Activated T-cell treated with anti-CD3 and anti-CD28 coated beads, Interleukin-2, amount 50 U/mL, for 72 hours (primary cell): Measurements from ENCODE around the gene SCFD2. TPM values are rescaled to one million over a fixed set of nuclear protein-coding genes. Genes with fewer than 3 reads are reported as not detected.

ENCODE experiments used
- ATAC-seq, 2 donors: fragments of 150-1000 bp; cut with Tn5 transposase; replicated peaks in 1 of 2; 2 replicates each; pipeline ENCODE4 v1.10.0; 2021; ENCODE audit warnings: moderate library complexity in 2 of 2, mild to moderate bottlenecking in 1 of 2
- DNase-seq, 2 donors: peaks; one replicate each; pipeline ENCODE4 v3.0.0; 2021 to 2022; ENCODE audit warnings: mixed read lengths in 1 of 2
- H3K27ac Mint-ChIP-seq: one replicate; pipeline ENCODE4 v1.8.0; 2022; ENCODE audit warnings: mild to moderate bottlenecking, moderate library complexity, mixed read lengths
- H3K27me3 Mint-ChIP-seq: one replicate; pipeline ENCODE4 v1.8.0; 2022; ENCODE audit warnings: low read depth, mixed read lengths
- H3K36me3 Mint-ChIP-seq, 2 donors: one replicate each; pipeline ENCODE4 v1.8.0; 2022; ENCODE audit warnings: mixed read lengths in 2 of 2, mild to moderate bottlenecking in 1 of 2; ENCODE audit not compliant: insufficient read depth in 2 of 2
- H3K4me1 Mint-ChIP-seq: one replicate; pipeline ENCODE4 v1.8.0; 2022; ENCODE audit warnings: low read depth, mixed read lengths
- H3K4me3 Mint-ChIP-seq, 2 donors: one replicate each; pipeline ENCODE4 v1.8.0; 2022; ENCODE audit warnings: mild to moderate bottlenecking in 2 of 2, mixed read lengths in 2 of 2, moderate library complexity in 2 of 2
- H3K9me3 Mint-ChIP-seq, 2 donors: one replicate each; pipeline ENCODE4 v1.8.0; 2022; ENCODE audit warnings: mixed read lengths in 2 of 2
- total RNA-seq, 2 donors: library from RNA; stranded (reverse); gene quantifications; one replicate each; pipeline ENCODE4 v1.2.3, GENCODE V29; 2022

The SCFD2 gene
- total RNA-seq, 2 donors from 2014 or later: 15.5 to 17.6 TPM

GRCh38 chr4:52853351-52853750, 512.5 kb downstream of the SCFD2 start:
- ATAC-seq (no peak), DNase-seq (no peak)
- Mint-ChIP-seq H3K4me1 (peaks cover 6% of the 10 kb centered on the region), H3K36me3 (no peaks in the 10 kb centered on the region), H3K27ac (no peak overlapping the region), H3K9me3 (no peaks in the 10 kb centered on the region), H3K4me3 (no peak overlapping the region), H3K27me3 (peaks cover 8% of the 10 kb centered on the region)

- no peak for DNase-seq
- Mint-ChIP-seq H3K4me1 (peaks cover 10% of the 10 kb centered on the region), H3K4me3 (no peak overlapping the region), H3K36me3 (no peaks in the 10 kb centered on the region), H3K27me3 (peaks cover 8% of the 10 kb centered on the region), H3K9me3 (no peaks in the 10 kb centered on the region), H3K27ac (no peak overlapping the region)
- no peak for ATAC-seq
These were observed 513.1 kb downstream of the SCFD2 start for GRCh38 chr4:52852711-52853110.

- no peaks in the 10 kb centered on the region for H3K9me3 Mint-ChIP-seq
- H3K27me3 Mint-ChIP-seq: peaks cover 2% of the 10 kb centered on the region
- H3K27ac Mint-ChIP-seq: no peak overlapping the region
- no peaks in the 10 kb centered on the region for H3K36me3 Mint-ChIP-seq
- H3K4me3 Mint-ChIP-seq: no peak overlapping the region
- H3K4me1 Mint-ChIP-seq: peaks cover 10% of the 10 kb centered on the region
- ATAC-seq (no peak), DNase-seq (no peak)
These were observed 513.8 kb downstream of the SCFD2 start for GRCh38 chr4:52852041-52852440.

GRCh38 chr4:52850406-52851124, 515.3 kb downstream of the SCFD2 start:
- no peaks in the 10 kb centered on the region for H3K9me3 Mint-ChIP-seq
- DNase-seq (no peak), ATAC-seq (no peak)
- H3K27ac Mint-ChIP-seq: no peak overlapping the region
- peaks cover 5% of the 10 kb centered on the region for H3K4me1 Mint-ChIP-seq
- H3K36me3 Mint-ChIP-seq: no peaks in the 10 kb centered on the region
- no peaks in the 10 kb centered on the region for H3K27me3 Mint-ChIP-seq
- H3K4me3 Mint-ChIP-seq: no peak overlapping the region

- Mint-ChIP-seq H3K27ac (no peak overlapping the region), H3K4me3 (no peak overlapping the region), H3K9me3 (no peaks in the 10 kb centered on the region), H3K36me3 (no peaks in the 10 kb centered on the region), H3K27me3 (no peaks in the 10 kb centered on the region), H3K4me1 (peaks cover 13% of the 10 kb centered on the region)
- no peak for DNase-seq
- ATAC-seq: no peak
These were observed 517.6 kb downstream of the SCFD2 start for GRCh38 chr4:52848254-52848653.

GRCh38 chr4:52846502-52846901, 519.4 kb downstream of the SCFD2 start:
- no peak overlapping the region for H3K4me3 Mint-ChIP-seq
- H3K27me3 Mint-ChIP-seq: no peaks in the 10 kb centered on the region
- H3K27ac Mint-ChIP-seq: no peak overlapping the region
- no peaks in the 10 kb centered on the region for H3K9me3 Mint-ChIP-seq
- H3K36me3 Mint-ChIP-seq: no peaks in the 10 kb centered on the region
- H3K4me1 Mint-ChIP-seq: peaks cover 15% of the 10 kb centered on the region
- DNase-seq (no peak), ATAC-seq (no peak)

GRCh38 chr4:52844596-52844995, 521.3 kb downstream of the SCFD2 start:
- DNase-seq (no peak), ATAC-seq (peak in 1 of 2 donors; percentile 41)
- H3K27me3 Mint-ChIP-seq: peaks cover under 1% of the 10 kb centered on the region
- no peaks in the 10 kb centered on the region for H3K9me3 Mint-ChIP-seq
- H3K4me3 Mint-ChIP-seq: no peak overlapping the region
- no peaks in the 10 kb centered on the region for H3K36me3 Mint-ChIP-seq
- peak overlapping the region; percentile 7 for H3K27ac Mint-ChIP-seq
- peaks cover 15% of the 10 kb centered on the region for H3K4me1 Mint-ChIP-seq

GRCh38 chr4:52843958-52844357, 521.9 kb downstream of the SCFD2 start:
- no peak overlapping the region for H3K4me3 Mint-ChIP-seq
- H3K27ac Mint-ChIP-seq: no peak overlapping the region
- H3K27me3 Mint-ChIP-seq: peaks cover 6% of the 10 kb centered on the region
- ATAC-seq (no peak), DNase-seq (no peak)
- peaks cover 15% of the 10 kb centered on the region for H3K4me1 Mint-ChIP-seq
- no peaks in the 10 kb centered on the region for H3K9me3 Mint-ChIP-seq
- H3K36me3 Mint-ChIP-seq: no peaks in the 10 kb centered on the region

- Mint-ChIP-seq H3K4me1 (peaks cover 15% of the 10 kb centered on the region), H3K36me3 (no peaks in the 10 kb centered on the region), H3K4me3 (no peak overlapping the region), H3K9me3 (no peaks in the 10 kb centered on the region), H3K27me3 (peaks cover 9% of the 10 kb centered on the region), H3K27ac (no peak overlapping the region)
- ATAC-seq: peak in 1 of 2 donors; percentile 43
- DNase-seq: no peak
These were observed 522.5 kb downstream of the SCFD2 start for GRCh38 chr4:52843351-52843750.

- Mint-ChIP-seq H3K4me3 (no peak overlapping the region), H3K4me1 (peaks cover 12% of the 10 kb centered on the region), H3K9me3 (no peaks in the 10 kb centered on the region), H3K27me3 (peaks cover 9% of the 10 kb centered on the region), H3K27ac (no peak overlapping the region), H3K36me3 (no peaks in the 10 kb centered on the region)
- ATAC-seq (no peak), DNase-seq (no peak)
These were observed 523.1 kb downstream of the SCFD2 start for GRCh38 chr4:52842792-52843191.

GRCh38 chr4:52841682-52842456, 524.0 kb downstream of the SCFD2 start:
- H3K4me3 Mint-ChIP-seq: no peak overlapping the region
- H3K4me1 Mint-ChIP-seq: peaks cover 10% of the 10 kb centered on the region
- H3K9me3 Mint-ChIP-seq: no peaks in the 10 kb centered on the region
- DNase-seq (no peak), ATAC-seq (no peak)
- peaks cover 9% of the 10 kb centered on the region for H3K27me3 Mint-ChIP-seq
- H3K27ac Mint-ChIP-seq: no peak overlapping the region
- no peaks in the 10 kb centered on the region for H3K36me3 Mint-ChIP-seq

GRCh38 chr4:52840531-52841370, 525.1 kb downstream of the SCFD2 start:
- Mint-ChIP-seq H3K9me3 (no peaks in the 10 kb centered on the region), H3K4me1 (peaks cover 10% of the 10 kb centered on the region), H3K27me3 (peaks cover 9% of the 10 kb centered on the region), H3K36me3 (no peaks in the 10 kb centered on the region), H3K27ac (no peak overlapping the region), H3K4me3 (no peak overlapping the region)
- no peak for DNase-seq
- no peak for ATAC-seq
